ENCODE data around the gene DPP10.
"Not testable (repeated sequence)": the region's sequence is repeated elsewhere in the genome, so short reads cannot be mapped to it uniquely, and the experiment has no call there.

DPP10 gene

GRCh38 chr2:114729026-114729425, 286.6 kb downstream of the DPP10 start:
- DNase-seq = no peak

- DNase-seq = no peak
These were observed 292.7 kb downstream of the DPP10 start for GRCh38 chr2:114735126-114735525.

- DNase-seq = no peak
These were observed 299.8 kb downstream of the DPP10 start for GRCh38 chr2:114742245-114742644.

GRCh38 chr2:114745700-114746099, 303.3 kb downstream of the DPP10 start:
- no peak for DNase-seq

GRCh38 chr2:114748175-114748574, 305.7 kb downstream of the DPP10 start:
- DNase-seq = not testable (repeated sequence)

- DNase-seq = no peak
These were observed 310.0 kb downstream of the DPP10 start for GRCh38 chr2:114752425-114752824.

- no peak for DNase-seq
These were observed 310.7 kb downstream of the DPP10 start for GRCh38 chr2:114753145-114753544.

GRCh38 chr2:114754907-114755563, 312.6 kb downstream of the DPP10 start:
- no peak for DNase-seq

- no peak for DNase-seq
These were observed 319.9 kb downstream of the DPP10 start for GRCh38 chr2:114762376-114762775.

- DNase-seq = no peak
These were observed 320.5 kb downstream of the DPP10 start for GRCh38 chr2:114762986-114763385.

GRCh38 chr2:114769110-114769509, 326.7 kb downstream of the DPP10 start:
- no peak for DNase-seq

- no peak for DNase-seq
These were observed 327.6 kb downstream of the DPP10 start for GRCh38 chr2:114769991-114770390.

GRCh38 chr2:114784046-114784445, 341.6 kb downstream of the DPP10 start:
- no peak for DNase-seq

GRCh38 chr2:114784890-114785583, 342.6 kb downstream of the DPP10 start:
- DNase-seq = no peak

- DNase-seq = no peak
These were observed 344.5 kb downstream of the DPP10 start for GRCh38 chr2:114786901-114787300.

GRCh38 chr2:114787486-114787885, 345.0 kb downstream of the DPP10 start:
- no peak for DNase-seq

GRCh38 chr2:114789989-114790388, 347.5 kb downstream of the DPP10 start:
- DNase-seq = no peak

GRCh38 chr2:114797540-114797939, 355.1 kb downstream of the DPP10 start:
- DNase-seq = no peak

- no peak for DNase-seq
These were observed 355.5 kb downstream of the DPP10 start for GRCh38 chr2:114797942-114798341.

- DNase-seq = no peak
These were observed 357.9 kb downstream of the DPP10 start for GRCh38 chr2:114800371-114800770.

- DNase-seq = no peak
These were observed 362.8 kb downstream of the DPP10 start for GRCh38 chr2:114805195-114805594.

GRCh38 chr2:114810092-114810491, 367.7 kb downstream of the DPP10 start:
- DNase-seq = no peak

GRCh38 chr2:114812261-114812660, 369.8 kb downstream of the DPP10 start:
- DNase-seq = no peak

GRCh38 chr2:114814355-114814754, 371.9 kb downstream of the DPP10 start:
- no peak for DNase-seq

GRCh38 chr2:114821055-114821454, 378.6 kb downstream of the DPP10 start:
- DNase-seq = no peak
